Measurements from ENCODE around the gene ZNF486.
"Not testable (repeated sequence)": the region's sequence is repeated elsewhere in the genome, so short reads cannot be mapped to it uniquely, and the experiment has no call there.

- TF ChIP-seq, protein P1, sequence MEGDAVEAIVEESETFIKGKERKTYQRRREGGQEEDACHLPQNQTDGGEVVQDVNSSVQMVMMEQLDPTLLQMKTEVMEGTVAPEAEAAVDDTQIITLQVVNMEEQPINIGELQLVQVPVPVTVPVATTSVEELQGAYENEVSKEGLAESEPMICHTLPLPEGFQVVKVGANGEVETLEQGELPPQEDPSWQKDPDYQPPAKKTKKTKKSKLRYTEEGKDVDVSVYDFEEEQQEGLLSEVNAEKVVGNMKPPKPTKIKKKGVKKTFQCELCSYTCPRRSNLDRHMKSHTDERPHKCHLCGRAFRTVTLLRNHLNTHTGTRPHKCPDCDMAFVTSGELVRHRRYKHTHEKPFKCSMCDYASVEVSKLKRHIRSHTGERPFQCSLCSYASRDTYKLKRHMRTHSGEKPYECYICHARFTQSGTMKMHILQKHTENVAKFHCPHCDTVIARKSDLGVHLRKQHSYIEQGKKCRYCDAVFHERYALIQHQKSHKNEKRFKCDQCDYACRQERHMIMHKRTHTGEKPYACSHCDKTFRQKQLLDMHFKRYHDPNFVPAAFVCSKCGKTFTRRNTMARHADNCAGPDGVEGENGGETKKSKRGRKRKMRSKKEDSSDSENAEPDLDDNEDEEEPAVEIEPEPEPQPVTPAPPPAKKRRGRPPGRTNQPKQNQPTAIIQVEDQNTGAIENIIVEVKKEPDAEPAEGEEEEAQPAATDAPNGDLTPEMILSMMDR (conservative IDR thresholded peaks at IDR 0.05) = not testable (repeated sequence)
- TF ChIP-seq ZFX (IDR thresholded peaks at IDR 0.05) = not testable (repeated sequence)
Observed at GRCh38 chr19:20248258-20248657, 81.2 kb downstream of the ZNF486 start.

Measured in C4-2B (cell line).